Tibial nerve (tissue), 4 donors: ENCODE results near the gene PIP5K1C. TPM values are rescaled to one million over a fixed set of nuclear protein-coding genes. Genes with fewer than 3 reads are reported as not detected.
A peak's percentile ranks its signal among the peaks of the same experiment; 100 is the strongest.

Experiments
- DNase-seq, 2 donors: peaks; one replicate each; pipeline ENCODE4 v3.0.0-alpha.2; 2019; ENCODE audit warnings: low spot score in 2 of 2
- H3K27ac ChIP-seq, 4 donors: fragments of 200-600 bp; sonication (generic) in 3 of 4; one replicate each; pipeline ENCODE4 v1.5.1; 2017 to 2019; ENCODE audit warnings: mild to moderate bottlenecking in 1 of 4
- H3K27me3 ChIP-seq, 2 donors: fragments of 200-600 bp; sonication (generic) in 1 of 2; one replicate each; pipeline versions ENCODE4 v1.5.1 to v1.6.0; 2017 to 2019
- H3K36me3 ChIP-seq, 3 donors: fragments of 200-600 bp; sonication (generic); one replicate each; pipeline ENCODE4 v1.5.1; 2018 to 2019
- H3K4me1 ChIP-seq, 4 donors: fragments of 200-600 bp; sonication (generic) in 3 of 4; one replicate each; pipeline ENCODE4 v1.5.1; 2017 to 2019
- H3K4me3 ChIP-seq, 4 donors: fragments of 200-600 bp; sonication (generic) in 3 of 4; one replicate each; pipeline ENCODE4 v1.5.1; 2017 to 2019; ENCODE audit warnings: mild to moderate bottlenecking in 1 of 4, moderate library complexity in 1 of 4
- H3K9me3 ChIP-seq, 4 donors: fragments of 200-600 bp; sonication (generic) in 3 of 4; one replicate each; pipeline ENCODE4 v1.5.1; 2017 to 2019
- CTCF ChIP-seq, 5 experiments: fragments of 200-600 bp in 3 of 5; fragments of 450-650 bp in 2 of 5; sonication (generic) in 3 of 5; IDR thresholded peaks; one replicate each; pipeline ENCODE4 v1.5.1; 2016 to 2019; ENCODE audit warnings: antibody characterized with exemption in 5 of 5, mild to moderate bottlenecking in 3 of 5, moderate library complexity in 2 of 5
- EP300 ChIP-seq, 2 donors: sonication (generic); formaldehyde crosslinking; IDR thresholded peaks; one replicate each; pipeline ENCODE4 v1.6.1; 2017; ENCODE audit warnings: antibody characterized with exemption in 2 of 2, mild to moderate bottlenecking in 1 of 2
- POLR2A ChIP-seq, 2 donors: fragments of 450-650 bp; IDR thresholded peaks; one replicate each; pipeline ENCODE4 v1.6.1; 2017; ENCODE audit warnings: antibody characterized with exemption in 2 of 2, mild to moderate bottlenecking in 2 of 2, moderate library complexity in 2 of 2
- WGBS, 2 donors: methylation state at CpG; one replicate each; pipeline ENCODE4 v1.1.5; 2018; 5-methylcytosine and 5-hydroxymethylcytosine counted together
- total RNA-seq, 4 donors: library from RNA; depleted of rRNA; stranded (reverse); fragments of >200 nt; gene quantifications; one replicate each; pipeline ENCODE4 v1.1.0, GENCODE V29; 2016

PIP5K1C gene
- total RNA-seq, 4 donors from 2014 or later: 23.0 to 37.2 (median 24.9) TPM

- Histone ChIP-seq H3K27me3 (no peaks in the 10 kb centered on the region), H3K36me3 (peaks cover 0 to 95% (median 19%) of the 10 kb centered on the region in 3 donors), H3K9me3 (no peaks in the 10 kb centered on the region), H3K4me3 (no peak overlapping the region), H3K27ac (no peak overlapping the region), H3K4me1 (no peaks in the 10 kb centered on the region)
- 88 to 89% methylated on average over 30 to 34 of the region's 37 CpGs for whole genome bisulfite sequencing, 2 donors
- no peak for DNase-seq
- TF ChIP-seq CTCF (IDR thresholded peaks at IDR 0.05) (no peak), POLR2A (IDR thresholded peaks at IDR 0.05) (no peak), EP300 (IDR thresholded peaks at IDR 0.05) (no peak)
These were observed 41.2 kb downstream of the PIP5K1C start for GRCh38 chr19:3658870-3659745.

- no peak for DNase-seq
- no peaks in the 10 kb centered on the region for H3K27me3 ChIP-seq
- TF ChIP-seq CTCF (IDR thresholded peaks at IDR 0.05): no peak
- TF ChIP-seq EP300 (IDR thresholded peaks at IDR 0.05): no peak
- TF ChIP-seq POLR2A (IDR thresholded peaks at IDR 0.05): no peak
- no peaks in the 10 kb centered on the region for H3K4me1 ChIP-seq
- peaks cover 0 to 95% (median 17%) of the 10 kb centered on the region in 3 donors for H3K36me3 ChIP-seq
- H3K27ac ChIP-seq: no peak overlapping the region
- no peak overlapping the region for H3K4me3 ChIP-seq
- 79 to 91% methylated on average over 22 to 35 of the region's 39 CpGs for WGBS, 2 donors
- no peaks in the 10 kb centered on the region for H3K9me3 ChIP-seq
These were observed 42.0 kb downstream of the PIP5K1C start for GRCh38 chr19:3658004-3658869.

GRCh38 chr19:3657395-3657769 is 42.9 kb downstream of the PIP5K1C start:
- no peak overlapping the region for H3K4me3 ChIP-seq
- TF ChIP-seq EP300 (IDR thresholded peaks at IDR 0.05): no peak
- no peak for DNase-seq
- H3K36me3 ChIP-seq: peaks cover 0 to 95% (median 23%) of the 10 kb centered on the region in 3 donors
- H3K4me1 ChIP-seq: no peaks in the 10 kb centered on the region
- H3K27me3 ChIP-seq: no peaks in the 10 kb centered on the region
- no peaks in the 10 kb centered on the region for H3K9me3 ChIP-seq
- 96 to 99% methylated on average over 13 to 16 of the region's 16 CpGs for WGBS, 2 donors
- H3K27ac ChIP-seq: no peak overlapping the region

GRCh38 chr19:3656747-3657394 is 43.4 kb downstream of the PIP5K1C start:
- no peak for DNase-seq
- Histone ChIP-seq H3K9me3 (no peaks in the 10 kb centered on the region), H3K27ac (no peak overlapping the region), H3K4me1 (no peaks in the 10 kb centered on the region), H3K36me3 (peaks cover 0 to 95% (median 26%) of the 10 kb centered on the region in 3 donors), H3K4me3 (no peak overlapping the region), H3K27me3 (no peaks in the 10 kb centered on the region)
- 96% methylated on average over 16 to 19 of the region's 19 CpGs for WGBS, 2 donors
- no peak for TF ChIP-seq EP300 (IDR thresholded peaks at IDR 0.05)
- no peak for TF ChIP-seq CTCF (IDR thresholded peaks at IDR 0.05)
- TF ChIP-seq POLR2A (IDR thresholded peaks at IDR 0.05): no peak

- WGBS, 2 donors: 88% methylated on average over 29 to 31 of the region's 36 CpGs
- TF ChIP-seq CTCF (IDR thresholded peaks at IDR 0.05) (no peak), EP300 (IDR thresholded peaks at IDR 0.05) (no peak), POLR2A (IDR thresholded peaks at IDR 0.05) (no peak)
- no peak for DNase-seq
- Histone ChIP-seq H3K9me3 (no peaks in the 10 kb centered on the region), H3K4me3 (no peak overlapping the region), H3K36me3 (peaks cover 6 to 95% (median 19%) of the 10 kb centered on the region in 3 donors), H3K4me1 (no peaks in the 10 kb centered on the region), H3K27ac (peak overlapping the region in 1 of 4 donors; percentile 24), H3K27me3 (no peaks in the 10 kb centered on the region)
These were observed 44.1 kb downstream of the PIP5K1C start for GRCh38 chr19:3656073-3656746.
